Measurements from ENCODE around the gene AGK. TPM values are rescaled to one million over a fixed set of nuclear protein-coding genes. Genes with fewer than 3 reads are reported as not detected.

AGK gene
- total RNA-seq, 1 donor from 2014 or later: 18.8 TPM

DNA sequence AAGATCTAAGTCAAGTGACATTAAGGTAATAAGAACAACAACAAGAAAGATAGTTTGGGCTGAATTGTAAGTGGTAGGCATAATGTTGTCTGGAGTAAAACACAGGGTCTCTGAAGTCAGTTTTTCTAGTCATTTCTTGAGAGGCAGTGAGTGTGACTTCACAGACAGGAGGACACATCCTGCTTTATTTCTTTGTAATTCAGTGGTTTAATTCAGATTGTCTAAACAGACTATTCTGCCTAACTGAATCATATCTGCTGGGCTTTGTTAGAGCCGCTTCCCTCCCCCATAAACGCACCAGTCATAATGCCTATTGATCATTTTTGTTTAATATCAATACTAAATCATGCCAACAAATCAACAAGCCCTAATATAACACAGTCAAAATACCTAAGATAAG lies 46.8 kb downstream of the AGK start:
- H3K36me3 ChIP-seq (ENCODE audit: control insufficient read depth in 3 of 3, insufficient read depth in 3 of 3, low read length in 3 of 3): peaks cover 0 to 19% (median 19%) of the 10 kb centered on the region in 3 donors
- H3K27me3 ChIP-seq (ENCODE audit: control insufficient read depth in 3 of 3, insufficient read depth in 3 of 3, low read length in 3 of 3): no peaks in the 10 kb centered on the region
- H3K4me3 ChIP-seq (ENCODE audit: low read length in 3 of 3): no peak overlapping the region
- H3K9ac ChIP-seq (ENCODE audit: low read depth in 1 of 3, low read length in 3 of 3): no peak overlapping the region
- H3K9me3 ChIP-seq (ENCODE audit: control insufficient read depth in 3 of 3, low read length in 3 of 3): no peaks in the 10 kb centered on the region
- H3K4me1 ChIP-seq (ENCODE audit: control insufficient read depth in 3 of 3, insufficient read depth in 3 of 3, low read length in 3 of 3): no peaks in the 10 kb centered on the region
- H3K27ac ChIP-seq (ENCODE audit: low read depth, low read length): no peak overlapping the region

GRCh38 chr7:141598408-141598807 lies 47.2 kb downstream of the AGK start:
- Histone ChIP-seq H3K4me1 (ENCODE audit: control insufficient read depth in 3 of 3, insufficient read depth in 3 of 3, low read length in 3 of 3) (no peaks in the 10 kb centered on the region), H3K9me3 (ENCODE audit: control insufficient read depth in 3 of 3, low read length in 3 of 3) (no peaks in the 10 kb centered on the region), H3K36me3 (ENCODE audit: control insufficient read depth in 3 of 3, insufficient read depth in 3 of 3, low read length in 3 of 3) (peaks cover 0 to 19% (median 16%) of the 10 kb centered on the region in 3 donors), H3K27ac (ENCODE audit: low read depth, low read length) (no peak overlapping the region), H3K4me3 (ENCODE audit: low read length in 3 of 3) (no peak overlapping the region), H3K9ac (ENCODE audit: low read depth in 1 of 3, low read length in 3 of 3) (no peak overlapping the region), H3K27me3 (ENCODE audit: control insufficient read depth in 3 of 3, insufficient read depth in 3 of 3, low read length in 3 of 3) (no peaks in the 10 kb centered on the region)

GRCh38 chr7:141600168-141601006 lies 49.2 kb downstream of the AGK start:
- Histone ChIP-seq H3K27ac (ENCODE audit: low read depth, low read length) (no peak overlapping the region), H3K9ac (ENCODE audit: low read depth in 1 of 3, low read length in 3 of 3) (no peak overlapping the region), H3K4me1 (ENCODE audit: control insufficient read depth in 3 of 3, insufficient read depth in 3 of 3, low read length in 3 of 3) (no peaks in the 10 kb centered on the region), H3K4me3 (ENCODE audit: low read length in 3 of 3) (no peak overlapping the region), H3K36me3 (ENCODE audit: control insufficient read depth in 3 of 3, insufficient read depth in 3 of 3, low read length in 3 of 3) (peaks cover 0 to 19% (median 18%) of the 10 kb centered on the region in 3 donors), H3K9me3 (ENCODE audit: control insufficient read depth in 3 of 3, low read length in 3 of 3) (no peaks in the 10 kb centered on the region), H3K27me3 (ENCODE audit: control insufficient read depth in 3 of 3, insufficient read depth in 3 of 3, low read length in 3 of 3) (no peaks in the 10 kb centered on the region)

- Histone ChIP-seq H3K9me3 (ENCODE audit: control insufficient read depth in 3 of 3, low read length in 3 of 3) (no peaks in the 10 kb centered on the region), H3K27me3 (ENCODE audit: control insufficient read depth in 3 of 3, insufficient read depth in 3 of 3, low read length in 3 of 3) (no peaks in the 10 kb centered on the region), H3K9ac (ENCODE audit: low read depth in 1 of 3, low read length in 3 of 3) (no peak overlapping the region), H3K4me3 (ENCODE audit: low read length in 3 of 3) (no peak overlapping the region), H3K27ac (ENCODE audit: low read depth, low read length) (no peak overlapping the region), H3K4me1 (ENCODE audit: control insufficient read depth in 3 of 3, insufficient read depth in 3 of 3, low read length in 3 of 3) (no peaks in the 10 kb centered on the region), H3K36me3 (ENCODE audit: control insufficient read depth in 3 of 3, insufficient read depth in 3 of 3, low read length in 3 of 3) (peaks cover 2 to 26% (median 17%) of the 10 kb centered on the region in 3 donors)
These were observed 58.4 kb downstream of the AGK start for GRCh38 chr7:141609576-141609975.

GRCh38 chr7:141610671-141611070 lies 59.5 kb downstream of the AGK start:
- Histone ChIP-seq H3K27me3 (ENCODE audit: control insufficient read depth in 3 of 3, insufficient read depth in 3 of 3, low read length in 3 of 3) (no peaks in the 10 kb centered on the region), H3K27ac (ENCODE audit: low read depth, low read length) (no peak overlapping the region), H3K4me1 (ENCODE audit: control insufficient read depth in 3 of 3, insufficient read depth in 3 of 3, low read length in 3 of 3) (no peaks in the 10 kb centered on the region), H3K9me3 (ENCODE audit: control insufficient read depth in 3 of 3, low read length in 3 of 3) (no peaks in the 10 kb centered on the region), H3K36me3 (ENCODE audit: control insufficient read depth in 3 of 3, insufficient read depth in 3 of 3, low read length in 3 of 3) (peaks cover 2 to 30% (median 17%) of the 10 kb centered on the region in 3 donors), H3K9ac (ENCODE audit: low read depth in 1 of 3, low read length in 3 of 3) (no peak overlapping the region), H3K4me3 (ENCODE audit: low read length in 3 of 3) (no peak overlapping the region)

GRCh38 chr7:141612861-141613260 lies 61.7 kb downstream of the AGK start:
- H3K4me1 ChIP-seq (ENCODE audit: control insufficient read depth in 3 of 3, insufficient read depth in 3 of 3, low read length in 3 of 3): no peaks in the 10 kb centered on the region
- no peak overlapping the region for H3K4me3 ChIP-seq (ENCODE audit: low read length in 3 of 3)
- H3K36me3 ChIP-seq (ENCODE audit: control insufficient read depth in 3 of 3, insufficient read depth in 3 of 3, low read length in 3 of 3): peaks cover 2 to 21% (median 17%) of the 10 kb centered on the region in 3 donors
- no peaks in the 10 kb centered on the region for H3K9me3 ChIP-seq (ENCODE audit: control insufficient read depth in 3 of 3, low read length in 3 of 3)
- H3K27ac ChIP-seq (ENCODE audit: low read depth, low read length): no peak overlapping the region
- no peak overlapping the region for H3K9ac ChIP-seq (ENCODE audit: low read depth in 1 of 3, low read length in 3 of 3)
- no peaks in the 10 kb centered on the region for H3K27me3 ChIP-seq (ENCODE audit: control insufficient read depth in 3 of 3, insufficient read depth in 3 of 3, low read length in 3 of 3)

DNA sequence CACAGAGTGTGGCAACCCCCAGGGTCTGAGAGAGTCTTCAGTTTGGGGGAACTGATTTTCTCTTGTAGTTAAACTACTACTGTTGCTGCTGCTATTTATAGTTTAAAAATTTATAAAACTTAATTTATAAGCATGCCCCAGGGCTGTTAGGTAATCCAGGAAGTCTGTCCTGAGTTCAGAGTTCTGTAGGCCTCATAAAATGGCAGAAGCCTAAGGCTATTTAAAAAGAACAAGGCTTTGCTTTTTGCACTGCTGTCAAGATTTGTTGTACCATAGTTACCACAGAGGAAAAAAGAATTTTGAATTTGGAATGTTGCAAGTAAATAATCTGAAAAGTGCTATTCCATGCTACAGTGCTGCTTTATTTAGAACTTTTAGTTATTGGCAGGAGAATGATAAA lies 66.1 kb downstream of the AGK start:
- Histone ChIP-seq H3K27ac (ENCODE audit: low read depth, low read length) (no peak overlapping the region), H3K9ac (ENCODE audit: low read depth in 1 of 3, low read length in 3 of 3) (no peak overlapping the region), H3K4me3 (ENCODE audit: low read length in 3 of 3) (no peak overlapping the region), H3K36me3 (ENCODE audit: control insufficient read depth in 3 of 3, insufficient read depth in 3 of 3, low read length in 3 of 3) (peaks cover 2 to 13% (median 7%) of the 10 kb centered on the region in 3 donors), H3K9me3 (ENCODE audit: control insufficient read depth in 3 of 3, low read length in 3 of 3) (no peaks in the 10 kb centered on the region), H3K27me3 (ENCODE audit: control insufficient read depth in 3 of 3, insufficient read depth in 3 of 3, low read length in 3 of 3) (no peaks in the 10 kb centered on the region), H3K4me1 (ENCODE audit: control insufficient read depth in 3 of 3, insufficient read depth in 3 of 3, low read length in 3 of 3) (no peaks in the 10 kb centered on the region)

DNA sequence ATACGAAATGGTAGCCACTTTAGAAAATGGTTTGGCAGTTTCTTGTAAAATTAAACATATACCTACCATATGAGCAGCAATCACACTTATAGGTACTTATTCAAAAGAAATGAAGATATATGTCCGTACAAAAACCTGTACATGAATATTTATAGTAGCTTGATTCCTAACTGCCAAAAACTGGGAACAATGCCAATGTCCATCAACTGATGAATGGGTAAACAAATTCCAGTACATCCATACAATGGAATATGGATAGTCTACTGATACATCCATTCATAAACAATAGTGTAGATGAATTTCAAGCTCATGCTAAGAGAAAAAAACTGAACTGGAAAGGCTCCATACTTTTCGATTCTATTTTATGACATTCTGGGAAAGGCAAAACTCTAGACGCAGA lies 68.5 kb downstream of the AGK start:
- Histone ChIP-seq H3K27ac (ENCODE audit: low read depth, low read length) (no peak overlapping the region), H3K9ac (ENCODE audit: low read depth in 1 of 3, low read length in 3 of 3) (no peak overlapping the region), H3K4me3 (ENCODE audit: low read length in 3 of 3) (no peak overlapping the region), H3K4me1 (ENCODE audit: control insufficient read depth in 3 of 3, insufficient read depth in 3 of 3, low read length in 3 of 3) (no peaks in the 10 kb centered on the region), H3K27me3 (ENCODE audit: control insufficient read depth in 3 of 3, insufficient read depth in 3 of 3, low read length in 3 of 3) (no peaks in the 10 kb centered on the region), H3K36me3 (ENCODE audit: control insufficient read depth in 3 of 3, insufficient read depth in 3 of 3, low read length in 3 of 3) (peaks cover 7 to 23% (median 14%) of the 10 kb centered on the region in 3 donors), H3K9me3 (ENCODE audit: control insufficient read depth in 3 of 3, low read length in 3 of 3) (no peaks in the 10 kb centered on the region)

- Histone ChIP-seq H3K36me3 (ENCODE audit: control insufficient read depth in 3 of 3, insufficient read depth in 3 of 3, low read length in 3 of 3) (peaks cover 7 to 18% (median 15%) of the 10 kb centered on the region in 3 donors), H3K9me3 (ENCODE audit: control insufficient read depth in 3 of 3, low read length in 3 of 3) (no peaks in the 10 kb centered on the region), H3K4me3 (ENCODE audit: low read length in 3 of 3) (no peak overlapping the region), H3K27me3 (ENCODE audit: control insufficient read depth in 3 of 3, insufficient read depth in 3 of 3, low read length in 3 of 3) (no peaks in the 10 kb centered on the region), H3K9ac (ENCODE audit: low read depth in 1 of 3, low read length in 3 of 3) (no peak overlapping the region), H3K4me1 (ENCODE audit: control insufficient read depth in 3 of 3, insufficient read depth in 3 of 3, low read length in 3 of 3) (no peaks in the 10 kb centered on the region), H3K27ac (ENCODE audit: low read depth, low read length) (no peak overlapping the region)
These were observed 73.6 kb downstream of the AGK start for GRCh38 chr7:141624763-141625162.

DNA sequence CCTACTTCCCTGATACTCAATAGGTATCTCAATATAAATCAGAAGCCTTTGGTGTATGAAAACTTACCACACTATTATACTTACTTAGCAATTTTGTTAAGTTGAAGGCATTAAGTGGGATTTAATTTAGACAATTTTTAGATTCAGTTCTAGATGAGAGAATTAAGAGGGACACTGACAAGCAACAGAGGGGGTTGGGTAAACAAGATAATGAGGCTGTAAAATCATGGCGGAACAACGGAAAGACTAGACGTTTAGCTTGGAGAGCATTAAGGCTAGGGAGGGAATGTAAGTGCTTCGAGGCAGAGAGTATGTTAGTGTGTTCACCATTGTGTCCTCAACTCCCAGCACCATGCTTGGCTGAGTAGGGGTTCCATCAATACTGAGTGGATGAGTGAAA lies 79.4 kb downstream of the AGK start:
- Histone ChIP-seq H3K4me3 (ENCODE audit: low read length in 3 of 3) (no peak overlapping the region), H3K9me3 (ENCODE audit: control insufficient read depth in 3 of 3, low read length in 3 of 3) (no peaks in the 10 kb centered on the region), H3K27ac (ENCODE audit: low read depth, low read length) (no peak overlapping the region), H3K27me3 (ENCODE audit: control insufficient read depth in 3 of 3, insufficient read depth in 3 of 3, low read length in 3 of 3) (no peaks in the 10 kb centered on the region), H3K36me3 (ENCODE audit: control insufficient read depth in 3 of 3, insufficient read depth in 3 of 3, low read length in 3 of 3) (peaks cover 0 to 6% (median 3%) of the 10 kb centered on the region in 3 donors), H3K9ac (ENCODE audit: low read depth in 1 of 3, low read length in 3 of 3) (no peak overlapping the region), H3K4me1 (ENCODE audit: control insufficient read depth in 3 of 3, insufficient read depth in 3 of 3, low read length in 3 of 3) (peaks cover 0 to 3% (median 2%) of the 10 kb centered on the region in 3 donors)
